Measurements from ENCODE around the gene FMNL2. TPM values are rescaled to one million over a fixed set of nuclear protein-coding genes. Genes with fewer than 3 reads are reported as not detected.
A peak's percentile ranks its signal among the peaks of the same experiment; 100 is the strongest.
"Not testable (repeated sequence)": the region's sequence is repeated elsewhere in the genome, so short reads cannot be mapped to it uniquely, and the experiment has no call there.

The FMNL2 gene
- total RNA-seq, 1 experiment from 2014 or later = 43.1 TPM

GRCh38 chr2:152520759-152521158, 185.8 kb downstream of the FMNL2 start:
- H3K27ac ChIP-seq (ENCODE audit: low read depth, low read length, poor library complexity, severe bottlenecking) = no peak overlapping the region
- POLR2A ChIA-PET (ENCODE audit: low non-redundant PET) = no interaction called here
- no peak for DNase-seq (ENCODE audit: low spot score)
- H3K4me3 ChIP-seq (ENCODE audit: low read depth, low read length, poor library complexity, severe bottlenecking) = no peak overlapping the region
- peaks cover 23% of the 10 kb centered on the region for H3K4me1 ChIP-seq (ENCODE audit: insufficient read depth, low read length, poor library complexity, severe bottlenecking)
- no peaks in the 10 kb centered on the region for H3K36me3 ChIP-seq (ENCODE audit: insufficient read depth, low read length, poor library complexity, severe bottlenecking)
- no TSS peak for BruUV-seq (replicated peaks)
- intact Hi-C loops (cut with micrococcal nuclease; ENCODE audit: unreplicated experiment) = no loop called here
- no peaks in the 10 kb centered on the region for H3K27me3 ChIP-seq (replicated peaks; ENCODE audit: insufficient read depth, low read depth, low read length, poor library complexity)
- H3K9me3 ChIP-seq (ENCODE audit: low read depth, low read length, poor library complexity, severe bottlenecking) = no peaks in the 10 kb centered on the region
- TF ChIP-seq EZH2 (IDR thresholded peaks at IDR 0.05; ENCODE audit: borderline replicate concordance, low read depth, low read length, poor library complexity, severe bottlenecking) (no peak), CTCF (conservative IDR thresholded peaks at IDR 0.05; ENCODE audit: low read depth, low read length) (no peak)
- CTCF ChIA-PET = interaction anchor here (0.7 kb wide), 1 partner anchor 88 kb away, joined by 4 read pairs; no protein-coding TSS in a partner anchor

- H3K4me3 ChIP-seq (ENCODE audit: low read depth, low read length, poor library complexity, severe bottlenecking); DNase-seq (ENCODE audit: low spot score); H3K36me3 ChIP-seq (ENCODE audit: insufficient read depth, low read length, poor library complexity, severe bottlenecking); H3K9me3 ChIP-seq (ENCODE audit: low read depth, low read length, poor library complexity, severe bottlenecking); H3K27ac ChIP-seq (ENCODE audit: low read depth, low read length, poor library complexity, severe bottlenecking); intact Hi-C loops (cut with micrococcal nuclease; ENCODE audit: unreplicated experiment); BruUV-seq (replicated peaks); H3K27me3 ChIP-seq (replicated peaks; ENCODE audit: insufficient read depth, low read depth, low read length, poor library complexity); POLR2A ChIA-PET (ENCODE audit: low non-redundant PET); CTCF ChIA-PET: not testable (repeated sequence)
- H3K4me1 ChIP-seq (ENCODE audit: insufficient read depth, low read length, poor library complexity, severe bottlenecking) = peaks cover 26% of the 10 kb centered on the region
Observed at GRCh38 chr2:152522446-152522845, 187.5 kb downstream of the FMNL2 start.

GRCh38 chr2:152523091-152523490, 188.1 kb downstream of the FMNL2 start:
- Histone ChIP-seq H3K36me3 (ENCODE audit: insufficient read depth, low read length, poor library complexity, severe bottlenecking) (no peaks in the 10 kb centered on the region), H3K27me3 (replicated peaks; ENCODE audit: insufficient read depth, low read depth, low read length, poor library complexity) (no peaks in the 10 kb centered on the region), H3K9me3 (ENCODE audit: low read depth, low read length, poor library complexity, severe bottlenecking) (no peaks in the 10 kb centered on the region), H3K4me1 (ENCODE audit: insufficient read depth, low read length, poor library complexity, severe bottlenecking) (peaks cover 26% of the 10 kb centered on the region), H3K27ac (ENCODE audit: low read depth, low read length, poor library complexity, severe bottlenecking) (no peak overlapping the region), H3K4me3 (ENCODE audit: low read depth, low read length, poor library complexity, severe bottlenecking) (no peak overlapping the region)
- BruUV-seq (replicated peaks) = no TSS peak
- intact Hi-C loops (cut with micrococcal nuclease; ENCODE audit: unreplicated experiment) = no loop called here
- CTCF ChIA-PET = no interaction called here
- no peak for DNase-seq (ENCODE audit: low spot score)
- no peak for TF ChIP-seq CTCF (conservative IDR thresholded peaks at IDR 0.05; ENCODE audit: low read depth, low read length)
- TF ChIP-seq EZH2 (IDR thresholded peaks at IDR 0.05; ENCODE audit: borderline replicate concordance, low read depth, low read length, poor library complexity, severe bottlenecking) = no peak
- POLR2A ChIA-PET (ENCODE audit: low non-redundant PET) = no interaction called here

- intact Hi-C loops (cut with micrococcal nuclease; ENCODE audit: unreplicated experiment) = no loop called here
- no TSS peak for BruUV-seq (replicated peaks)
- CTCF ChIA-PET = no interaction called here
- POLR2A ChIA-PET (ENCODE audit: low non-redundant PET) = interaction anchor here (0.6 kb wide), 1 partner anchor 87 kb away, joined by 3 read pairs; no protein-coding TSS in a partner anchor
- Histone ChIP-seq H3K27ac (ENCODE audit: low read depth, low read length, poor library complexity, severe bottlenecking) (peak overlapping the region; percentile 6), H3K36me3 (ENCODE audit: insufficient read depth, low read length, poor library complexity, severe bottlenecking) (no peaks in the 10 kb centered on the region), H3K9me3 (ENCODE audit: low read depth, low read length, poor library complexity, severe bottlenecking) (no peaks in the 10 kb centered on the region), H3K4me3 (ENCODE audit: low read depth, low read length, poor library complexity, severe bottlenecking) (no peak overlapping the region), H3K4me1 (ENCODE audit: insufficient read depth, low read length, poor library complexity, severe bottlenecking) (peaks cover 25% of the 10 kb centered on the region), H3K27me3 (replicated peaks; ENCODE audit: insufficient read depth, low read depth, low read length, poor library complexity) (no peaks in the 10 kb centered on the region)
- TF ChIP-seq EZH2 (IDR thresholded peaks at IDR 0.05; ENCODE audit: borderline replicate concordance, low read depth, low read length, poor library complexity, severe bottlenecking) (no peak), CTCF (conservative IDR thresholded peaks at IDR 0.05; ENCODE audit: low read depth, low read length) (no peak)
- peak; percentile 76 for DNase-seq (ENCODE audit: low spot score)
Observed at GRCh38 chr2:152525277-152525838, 190.4 kb downstream of the FMNL2 start.

Measured in A673 (cell line).